ENCODE data around the gene OSBPL2.

- no peak for TF ChIP-seq EZH2 (IDR thresholded peaks at IDR 0.05; ENCODE audit: insufficient read depth, poor library complexity, severe bottlenecking)
- no peak for TF ChIP-seq EZH2phosphoT487 (IDR thresholded peaks at IDR 0.05; ENCODE audit: insufficient read depth, low read depth)
Measured at GRCh38 chr20:62307226-62308101, 69.1 kb downstream of the OSBPL2 start.
